Mammary epithelial cell (primary cell): ENCODE results near the gene NSF.

ENCODE experiments used
- EZH2 ChIP-seq: IDR thresholded peaks from 2 replicates; pipeline ENCODE4 v1.6.1; 2012; ENCODE audit warnings: low read length, inconsistent platforms, borderline replicate concordance
- TF ChIP-seq, protein P1 (sequence below), 2 donors: IDR thresholded peaks in 1 of 2; conservative IDR thresholded peaks in 1 of 2; 2 replicates each; pipeline ENCODE4 v1.5.1; 2011 to 2012; ENCODE audit warnings: inconsistent platforms in 2 of 2, low read length in 2 of 2, mild to moderate bottlenecking in 2 of 2, control low read depth in 1 of 2, low read depth in 1 of 2; ENCODE audit not compliant: insufficient read depth in 1 of 2; ENCODE audit errors: extremely low read depth in 1 of 2

DNA sequence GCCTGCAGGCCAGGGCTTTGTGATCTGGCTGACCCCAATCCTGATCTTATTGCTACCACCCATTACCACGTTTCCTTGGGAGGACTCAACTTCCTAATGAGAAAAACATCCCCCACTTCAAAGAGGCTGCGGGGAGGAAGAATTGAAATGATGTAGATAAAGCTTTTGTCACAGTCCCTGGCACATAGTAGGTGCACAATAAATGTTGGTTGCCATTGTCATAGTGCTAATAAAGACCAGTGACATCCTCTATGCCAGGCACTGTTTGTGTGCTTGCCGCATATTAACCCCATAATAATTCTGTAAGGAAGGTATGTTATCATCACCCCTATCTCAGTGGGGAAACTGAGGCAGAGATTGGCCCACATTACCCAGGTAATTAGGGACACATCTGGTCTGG is 205.6 kb downstream of the NSF start:
- TF ChIP-seq, protein P1, sequence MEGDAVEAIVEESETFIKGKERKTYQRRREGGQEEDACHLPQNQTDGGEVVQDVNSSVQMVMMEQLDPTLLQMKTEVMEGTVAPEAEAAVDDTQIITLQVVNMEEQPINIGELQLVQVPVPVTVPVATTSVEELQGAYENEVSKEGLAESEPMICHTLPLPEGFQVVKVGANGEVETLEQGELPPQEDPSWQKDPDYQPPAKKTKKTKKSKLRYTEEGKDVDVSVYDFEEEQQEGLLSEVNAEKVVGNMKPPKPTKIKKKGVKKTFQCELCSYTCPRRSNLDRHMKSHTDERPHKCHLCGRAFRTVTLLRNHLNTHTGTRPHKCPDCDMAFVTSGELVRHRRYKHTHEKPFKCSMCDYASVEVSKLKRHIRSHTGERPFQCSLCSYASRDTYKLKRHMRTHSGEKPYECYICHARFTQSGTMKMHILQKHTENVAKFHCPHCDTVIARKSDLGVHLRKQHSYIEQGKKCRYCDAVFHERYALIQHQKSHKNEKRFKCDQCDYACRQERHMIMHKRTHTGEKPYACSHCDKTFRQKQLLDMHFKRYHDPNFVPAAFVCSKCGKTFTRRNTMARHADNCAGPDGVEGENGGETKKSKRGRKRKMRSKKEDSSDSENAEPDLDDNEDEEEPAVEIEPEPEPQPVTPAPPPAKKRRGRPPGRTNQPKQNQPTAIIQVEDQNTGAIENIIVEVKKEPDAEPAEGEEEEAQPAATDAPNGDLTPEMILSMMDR (conservative IDR thresholded peaks at IDR 0.05 in 1 of 2, IDR thresholded peaks at IDR 0.05 in 1 of 2; ENCODE audit: extremely low read depth in 1 of 2, insufficient read depth in 1 of 2, low read depth in 1 of 2, low read length in 2 of 2), result no peak
- TF ChIP-seq EZH2, result no peak
